K562 (cell line): ENCODE data around the gene UBE2H. TPM values are rescaled to one million over a fixed set of nuclear protein-coding genes. Genes with fewer than 3 reads are reported as not detected.
A peak's percentile ranks its signal among the peaks of the same experiment; 100 is the strongest.

Experiments used
- ADNP ChIP-seq: fragments of 200-800 bp; sonication (Bioruptor generic); IDR thresholded peaks from 2 replicates; pipeline ENCODE4 v1.6.1; 2016; ENCODE audit warnings: missing genetic modification characterization, missing compliant biosample characterization
- ARNT ChIP-seq, 2 experiments: fragments of 450-650 bp; IDR thresholded peaks; 2 replicates each; pipeline ENCODE4 v1.6.1; 2016; ENCODE audit warnings: mild to moderate bottlenecking in 1 of 2
- ATF2 ChIP-seq: sonication (generic); formaldehyde crosslinking; IDR thresholded peaks from 2 replicates; pipeline ENCODE4 v1.8.1; 2022; ENCODE audit warnings: missing genetic modification reagents
- CC2D1A ChIP-seq: fragments of 450-650 bp; IDR thresholded peaks from 2 replicates; pipeline ENCODE4 v1.6.1; 2017; ENCODE audit warnings: mild to moderate bottlenecking
- CREB1 ChIP-seq, 2 experiments: sonication (generic) in 1 of 2; formaldehyde crosslinking in 1 of 2; IDR thresholded peaks; 2 replicates each; pipeline versions ENCODE4 v1.6.1 to v1.8.0; 2012 to 2022; ENCODE audit warnings: inconsistent platforms in 1 of 2, mild to moderate bottlenecking in 1 of 2, missing genetic modification reagents in 1 of 2, moderate library complexity in 1 of 2
- CTCF ChIP-seq, 3 experiments: IDR thresholded peaks in 2 of 3; conservative IDR thresholded peaks in 1 of 3; 2 replicates each; pipeline ENCODE4 v1.5.1; 2011 to 2012; ENCODE audit warnings: low read length in 3 of 3, mild to moderate bottlenecking in 3 of 3, control low read depth in 2 of 3, improper control_type of control experiment in 1 of 3, inconsistent platforms in 1 of 3, low read depth in 1 of 3, mixed read lengths in 1 of 3, moderate library complexity in 1 of 3; ENCODE audit not compliant: insufficient read depth in 2 of 3
- FOSL1 ChIP-seq: fragments of 200-800 bp; sonication (Bioruptor generic); conservative IDR thresholded peaks from 2 replicates; pipeline ENCODE4 v1.6.1; 2016; ENCODE audit warnings: missing genetic modification characterization, missing compliant biosample characterization
- GATAD2B ChIP-seq: fragments of 450-650 bp; IDR thresholded peaks from 2 replicates; pipeline ENCODE4 v1.6.1; 2017; ENCODE audit warnings: mild to moderate bottlenecking, borderline replicate concordance
- HOXB6 ChIP-seq: fragments of 250-450 bp; sonication (Bioruptor Pico); IDR thresholded peaks from 2 replicates; pipeline ENCODE4 v1.5.1; 2022; ENCODE audit warnings: mild to moderate bottlenecking, borderline replicate concordance
- KDM2B ChIP-seq: fragments of 250-450 bp; sonication (Bioruptor Pico); IDR thresholded peaks from 2 replicates; pipeline ENCODE4 v1.8.0; 2021; ENCODE audit warnings: mild to moderate bottlenecking, moderate library complexity
- MXD1 ChIP-seq: fragments of 250-450 bp; sonication (Bioruptor Pico); IDR thresholded peaks from 2 replicates; pipeline ENCODE4 v1.8.0; 2021; ENCODE audit warnings: borderline replicate concordance, mild to moderate bottlenecking, moderate library complexity; ENCODE audit not compliant: poor library complexity, severe bottlenecking
- NFXL1 ChIP-seq: fragments of 450-650 bp; formaldehyde crosslinking; IDR thresholded peaks from 2 replicates; pipeline ENCODE4 v1.4.0; 2021; ENCODE audit warnings: mild to moderate bottlenecking
- RAD21 ChIP-seq, 2 experiments: fragments of 250-450 bp in 1 of 2; fragments of 450-650 bp in 1 of 2; sonication (Bioruptor Pico) in 1 of 2; formaldehyde crosslinking in 1 of 2; IDR thresholded peaks in 1 of 2; conservative IDR thresholded peaks in 1 of 2; 2 replicates each; pipeline versions ENCODE4 v1.4.0 to v1.8.0; 2020 to 2022; ENCODE audit warnings: mild to moderate bottlenecking in 2 of 2, moderate library complexity in 1 of 2
- SMARCA4 ChIP-seq: fragments of 450-650 bp; IDR thresholded peaks from 2 replicates; pipeline ENCODE4 v1.6.1; 2016
- SNRNP70 ChIP-seq: fragments of 200-400 bp; formaldehyde crosslinking; optimal IDR thresholded peaks from 2 replicates; pipeline ENCODE3; 2017; ENCODE audit warnings: low read depth, low read length
- SREBF2 ChIP-seq: sonication (generic); formaldehyde crosslinking; IDR thresholded peaks from 2 replicates; pipeline ENCODE4 v1.4.0; 2020; ENCODE audit warnings: mild to moderate bottlenecking, missing genetic modification reagents
- ZKSCAN3 ChIP-seq: fragments of 250-450 bp; sonication (Bioruptor Pico); IDR thresholded peaks from 2 replicates; pipeline ENCODE4 v1.4.0; 2020
- ZMIZ1 ChIP-seq, 2 experiments: fragments of 150-350 bp in 1 of 2; IDR thresholded peaks; 2 replicates each; pipeline ENCODE4 v1.6.1; 2012 to 2016; ENCODE audit warnings: low read depth in 2 of 2, low read length in 2 of 2, mild to moderate bottlenecking in 1 of 2, moderate library complexity in 1 of 2
- ZNF121 ChIP-seq: sonication (generic); formaldehyde crosslinking; conservative IDR thresholded peaks from 2 replicates; pipeline ENCODE4 v1.8.0; 2022; ENCODE audit warnings: missing genetic modification reagents
- ZNF133 ChIP-seq: fragments of 250-450 bp; sonication (Bioruptor Pico); IDR thresholded peaks from 2 replicates; pipeline ENCODE4 v1.4.0; 2020; ENCODE audit warnings: mild to moderate bottlenecking
- polyA plus RNA-seq, 8 experiments: library from polyadenylated mRNA; depleted of rRNA in 4 of 8; stranded (reverse) in 5 of 8; unstranded in 3 of 8; fragments of >200 nt; fragmentation: Nextera tagmentation in 2 of 8; fragmentation: Illumina TruSeq in 1 of 8; extraction: Ambion mirVana in 2 of 8; extraction: Trizol in 1 of 8; gene quantifications; 2 replicates each; pipeline versions ENCODE4 v1.2.1 to v1.2.3, GENCODE V29; 2011 to 2014; ENCODE audit warnings: inconsistent platforms in 1 of 8, missing spikeins in 1 of 8
- total RNA-seq, 7 experiments: library from RNA; depleted of rRNA in 6 of 7; stranded (reverse); fragments of >200 nt in 6 of 7; fragmentation: Illumina TruSeq in 2 of 7; extraction: Trizol in 2 of 7; gene quantifications; 2 replicates each; pipeline versions ENCODE4 v1.2.1 to v1.2.3, GENCODE V29; 2011 to 2021; ENCODE audit warnings: low replicate concordance in 1 of 7

Gene UBE2H
- total and polyA plus RNA-seq, 9 of the 15 experiments (the other 6 are each of a cell fraction or from before 2014, with no cell fraction given) = 6.3 to 33.0 (median 13.3) TPM

- TF ChIP-seq SMARCA4 (peak; percentile 76), ADNP (tag) (0 out of 2 replicates have a peak, but pooled peaks have one; percentile 48), KDM2B (CRISPR knock-in tag) (0 out of 2 replicates have a peak, but pooled peaks have one; percentile 72), SREBF2 (CRISPR knock-in tag) (no peak), ZKSCAN3 (CRISPR knock-in tag) (no peak), ZNF121 (CRISPR knock-in tag) (no peak), RAD21 (CRISPR knock-in tag; conservative IDR thresholded peaks at IDR 0.05 in 1 of 2, IDR thresholded peaks at IDR 0.05 in 1 of 2) (peak; percentile 89 to 95), FOSL1 (tag) (no peak), GATAD2B (no peak), ATF2 (CRISPR knock-in tag) (no peak), SNRNP70 (no peak), CREB1 (IDR thresholded peaks at IDR 0.05) (no peak), CREB1 (CRISPR knock-in tag; IDR thresholded peaks at IDR 0.05) (0 out of 2 replicates have a peak, but pooled peaks have one; percentile 14), ARNT (IDR thresholded peaks at IDR 0.05) (peak in 1 of 2 experiments; percentile 89; a peak in 2 of 4 replicates), CTCF (IDR thresholded peaks at IDR 0.05 in 2 of 3, conservative IDR thresholded peaks at IDR 0.05 in 1 of 3; ENCODE audit: insufficient read depth in 2 of 3, low read depth in 1 of 3, low read length in 3 of 3) (peak; percentile 91 to 98 (median 97)), ZMIZ1 (IDR thresholded peaks at IDR 0.05; ENCODE audit: low read depth in 2 of 2, low read length in 2 of 2) (no peak), CC2D1A (peak; percentile 85), HOXB6 (CRISPR knock-in tag) (0 out of 2 replicates have a peak, but pooled peaks have one; percentile 49), NFXL1 (no peak), MXD1 (CRISPR knock-in tag) (no peak), ZNF133 (CRISPR knock-in tag) (no peak; the same call in 1 of the 2 replicates)
These were observed 122.8 kb downstream of the UBE2H start (continued) for GRCh38 chr7:129829737-129830631.
